DOHH2 (cell line): ENCODE data around the gene CACNA2D2.

Experiments
- H3F3A ChIP-seq: fragments of 200-600 bp; sonication (generic), shearing (Covaris generic); 2 replicates; pipeline ENCODE4 v1.6.0; 2016; ENCODE audit warnings: antibody characterized with exemption, mild to moderate bottlenecking; ENCODE audit not compliant: control insufficient read depth, insufficient read depth
- H3K27ac ChIP-seq: fragments of 200-600 bp; sonication (generic); 2 replicates; pipeline ENCODE4 v1.5.1; 2014; ENCODE audit warnings: low read depth, mild to moderate bottlenecking, low read length, moderate library complexity
- H3K27me3 ChIP-seq: fragments of 200-600 bp; sonication (generic); 2 replicates; pipeline ENCODE4 v1.6.1; 2014; ENCODE audit warnings: mild to moderate bottlenecking, low read length, mixed read lengths; ENCODE audit not compliant: control insufficient read depth
- H3K36me3 ChIP-seq: fragments of 200-600 bp; sonication (generic); 2 replicates; pipeline ENCODE4 v1.6.1; 2014; ENCODE audit warnings: mild to moderate bottlenecking, low read length, moderate library complexity, mixed read lengths; ENCODE audit not compliant: control insufficient read depth
- H3K4me1 ChIP-seq: fragments of 200-600 bp; sonication (generic); 2 replicates; pipeline ENCODE4 v1.6.1; 2014; ENCODE audit warnings: mild to moderate bottlenecking, low read length, mixed read lengths; ENCODE audit not compliant: control insufficient read depth
- H3K4me2 ChIP-seq: fragments of 200-600 bp; sonication (generic); 2 replicates; pipeline ENCODE4 v1.6.0; 2014; ENCODE audit warnings: mild to moderate bottlenecking, low read length, moderate library complexity
- H3K4me3 ChIP-seq: fragments of 200-600 bp; sonication (generic); 2 replicates; pipeline ENCODE4 v1.5.1; 2014; ENCODE audit warnings: mild to moderate bottlenecking, low read length, mixed read lengths
- H3K79me2 ChIP-seq: fragments of 200-600 bp; sonication (generic); 2 replicates; pipeline ENCODE4 v1.6.1; 2014; ENCODE audit warnings: mild to moderate bottlenecking, low read length, mixed read lengths; ENCODE audit not compliant: control insufficient read depth
- H3K9me2 ChIP-seq: fragments of 200-600 bp; sonication (generic); replicated peaks from 2 replicates; pipeline ENCODE4 v1.6.1; 2014; ENCODE audit warnings: mild to moderate bottlenecking, low read length, mixed read lengths; ENCODE audit not compliant: control insufficient read depth
- H3K9me3 ChIP-seq: fragments of 200-600 bp; sonication (generic); 2 replicates; pipeline ENCODE4 v1.6.1; 2014; ENCODE audit warnings: antibody characterized with exemption, low read length, mixed read lengths; ENCODE audit not compliant: control insufficient read depth, insufficient read depth
- H4K20me1 ChIP-seq: fragments of 200-600 bp; sonication (generic); 2 replicates; pipeline ENCODE4 v1.6.0; 2014; ENCODE audit warnings: low read depth, mild to moderate bottlenecking, antibody characterized with exemption, low read length, moderate library complexity; ENCODE audit not compliant: control insufficient read depth, insufficient read depth
- CTCF ChIP-seq: fragments of 200-600 bp; sonication (generic); IDR thresholded peaks from one replicate; pipeline ENCODE4 v1.5.1; 2014; ENCODE audit warnings: antibody characterized with exemption, mild to moderate bottlenecking, low read depth, low read length; ENCODE audit not compliant: poor library complexity, severe bottlenecking
- EZH2phosphoT487 ChIP-seq: fragments of 200-600 bp; sonication (generic); IDR thresholded peaks from 2 replicates; pipeline ENCODE4 v1.6.1; 2017; ENCODE audit warnings: borderline replicate concordance, mild to moderate bottlenecking, antibody characterized with exemption, low read length, moderate library complexity, mixed read lengths

The CACNA2D2 gene

GRCh38 chr3:50340448-50341329 lies 162.7 kb downstream of the CACNA2D2 start, which contains the start of gene RASSF1:
Gene RASSF1, minus strand, starts transcription at chr3:50340836. Its CDS starts 31 bp downstream, at chr3:50340805.
- Histone ChIP-seq H3K9me2 (no peaks in the 10 kb centered on the region), H3K4me1 (peaks cover 53% of the 10 kb centered on the region), H3K27me3 (no peaks in the 10 kb centered on the region), H4K20me1 (0 out of 2 replicates have a peak, but pooled peaks cover 10% of the 10 kb centered on the region), H3K79me2 (peaks cover 47% of the 10 kb centered on the region), H3K36me3 (peaks cover 32% of the 10 kb centered on the region), H3K4me3 (peak within 1 kb of the TSS; percentile 83), H3K4me2 (peak within 1 kb of the TSS; percentile 98), H3K9me3 (no peaks in the 10 kb centered on the region), H3F3A (peaks cover 14% of the 10 kb centered on the region), H3K27ac (peak within 1 kb of the TSS; percentile 90)
- TF ChIP-seq EZH2phosphoT487: no peak
- no peak for TF ChIP-seq CTCF

- H3F3A ChIP-seq: peaks cover 14% of the 10 kb centered on the region
- H3K9me2 ChIP-seq: no peaks in the 10 kb centered on the region
- H3K9me3 ChIP-seq: no peaks in the 10 kb centered on the region
- peaks cover 54% of the 10 kb centered on the region for H3K4me1 ChIP-seq
- TF ChIP-seq CTCF: no peak
- TF ChIP-seq EZH2phosphoT487: no peak
- peak overlapping the region; percentile 83 for H3K4me3 ChIP-seq
- H4K20me1 ChIP-seq: 0 out of 2 replicates have a peak, but pooled peaks cover 10% of the 10 kb centered on the region
- peaks cover 53% of the 10 kb centered on the region for H3K79me2 ChIP-seq
- peak overlapping the region; percentile 98 for H3K4me2 ChIP-seq
- peak overlapping the region; percentile 90 for H3K27ac ChIP-seq
- peaks cover 38% of the 10 kb centered on the region for H3K36me3 ChIP-seq
- H3K27me3 ChIP-seq: no peaks in the 10 kb centered on the region
These were observed 163.3 kb downstream of the CACNA2D2 start for GRCh38 chr3:50340147-50340447.

GRCh38 chr3:50339485-50340146 lies 163.8 kb downstream of the CACNA2D2 start:
- H3K4me2 ChIP-seq: peak overlapping the region; percentile 98
- H3F3A ChIP-seq: peaks cover 14% of the 10 kb centered on the region
- no peaks in the 10 kb centered on the region for H3K27me3 ChIP-seq

More at GRCh38 chr3:50339485-50340146, 163.8 kb downstream of the CACNA2D2 start:
- no peak for TF ChIP-seq CTCF
- Histone ChIP-seq H3K27ac (peak overlapping the region; percentile 90), H4K20me1 (0 out of 2 replicates have a peak, but pooled peaks cover 10% of the 10 kb centered on the region), H3K9me3 (no peaks in the 10 kb centered on the region), H3K36me3 (peaks cover 42% of the 10 kb centered on the region), H3K9me2 (no peaks in the 10 kb centered on the region), H3K4me3 (peak overlapping the region; percentile 83), H3K79me2 (peaks cover 58% of the 10 kb centered on the region), H3K4me1 (peaks cover 58% of the 10 kb centered on the region)
